GM18507 (cell line): Measurements from ENCODE around the gene DHRS7C.

ENCODE experiments used
- DNase-seq: peaks from one replicate; pipeline ENCODE4 v3.0.0; 2011; ENCODE audit warnings: low read depth; ENCODE audit not compliant: insufficient read length; ENCODE audit errors: extremely low spot score
- FAIRE-seq: peaks from 2 replicates; lab custom pipeline; 2011; peaks lifted over from hg19 to GRCh38; lab: Jason Lieb, UNC

Gene DHRS7C

GRCh38 chr17:9790889-9791876 lies at the start of gene DHRS7C:
DHRS7C (minus strand) TSS chr17:9791592; CDS start chr17:9791284, 308 bp downstream.
- no peak for FAIRE-seq
- no peak for DNase-seq

- FAIRE-seq (no peak), DNase-seq (no peak)
These were observed 48.0 kb upstream of the DHRS7C start for GRCh38 chr17:9839433-9839832.

- no peak for FAIRE-seq
- no peak for DNase-seq
These were observed 46.4 kb upstream of the DHRS7C start for GRCh38 chr17:9837551-9838471.

GRCh38 chr17:9833922-9834321 lies 42.5 kb upstream of the DHRS7C start:
- DNase-seq (no peak), FAIRE-seq (no peak)

GRCh38 chr17:9830711-9831110 lies 39.3 kb upstream of the DHRS7C start:
- FAIRE-seq, result no peak
- no peak for DNase-seq

GRCh38 chr17:9829343-9829742 lies 38.0 kb upstream of the DHRS7C start:
- FAIRE-seq, result no peak
- no peak for DNase-seq

GRCh38 chr17:9828296-9829295 lies 37.2 kb upstream of the DHRS7C start:
- FAIRE-seq (no peak), DNase-seq (no peak)

- FAIRE-seq (no peak), DNase-seq (no peak)
These were observed 34.3 kb upstream of the DHRS7C start, which contains the start of gene GLP2R for GRCh38 chr17:9825641-9826150. GLP2R (plus strand) TSS chr17:9825924; CDS start chr17:9826064, 140 bp downstream.

- FAIRE-seq (no peak), DNase-seq (no peak)
These were observed 33.5 kb upstream of the DHRS7C start for GRCh38 chr17:9824797-9825338.

- no peak for DNase-seq
- FAIRE-seq, result no peak
These were observed 32.7 kb upstream of the DHRS7C start for GRCh38 chr17:9824094-9824493.

GRCh38 chr17:9821921-9822320 lies 30.5 kb upstream of the DHRS7C start, which contains the start of gene GSG1L2:
GSG1L2 (minus strand) TSS chr17:9822079; CDS start chr17:9822071, 8 bp downstream.
- FAIRE-seq, result no peak

GRCh38 chr17:9820448-9820847 lies 29.1 kb upstream of the DHRS7C start:
- FAIRE-seq (no peak), DNase-seq (no peak)

More at GRCh38 chr17:9821921-9822320, 30.5 kb upstream of the DHRS7C start, which contains the start of gene GSG1L2:
- DNase-seq, result no peak

GRCh38 chr17:9818760-9819159 lies 27.4 kb upstream of the DHRS7C start:
- no peak for DNase-seq

GRCh38 chr17:9817086-9817485 lies 25.7 kb upstream of the DHRS7C start:
- FAIRE-seq (no peak), DNase-seq (no peak)

More at GRCh38 chr17:9818760-9819159, 27.4 kb upstream of the DHRS7C start:
- FAIRE-seq, result no peak

- DNase-seq, result no peak
- FAIRE-seq, result no peak
These were observed 25.1 kb upstream of the DHRS7C start for GRCh38 chr17:9816472-9816871.

- no peak for FAIRE-seq
- no peak for DNase-seq
These were observed 23.0 kb upstream of the DHRS7C start for GRCh38 chr17:9814337-9814945.

GRCh38 chr17:9813166-9813565 lies 21.8 kb upstream of the DHRS7C start:
- DNase-seq (no peak), FAIRE-seq (no peak)

GRCh38 chr17:9811537-9811936 lies 20.1 kb upstream of the DHRS7C start:
- FAIRE-seq (no peak), DNase-seq (no peak)
